C1 segment of cervical spinal cord (tissue), 14 donors: ENCODE measurements around the gene SPRR1B.
"Not testable (repeated sequence)": the region's sequence is repeated elsewhere in the genome, so short reads cannot be mapped to it uniquely, and the experiment has no call there.

Experiments
- DNase-seq, 14 donors: peaks; one replicate each; lab custom pipeline; 2025; lab: John Stamatoyannopoulos, UW

SPRR1B gene

GRCh38 chr1:153040950-153041631, 10.1 kb downstream of the SPRR1B start, which contains the start of gene SPRR2D:
Gene SPRR2D, minus strand, starts transcription at chr1:153041120. Its CDS starts 774 bp downstream, at chr1:153040346.
- DNase-seq: no peak

GRCh38 chr1:153049211-153049610, 18.2 kb downstream of the SPRR1B start:
- DNase-seq: no peak

DNA sequence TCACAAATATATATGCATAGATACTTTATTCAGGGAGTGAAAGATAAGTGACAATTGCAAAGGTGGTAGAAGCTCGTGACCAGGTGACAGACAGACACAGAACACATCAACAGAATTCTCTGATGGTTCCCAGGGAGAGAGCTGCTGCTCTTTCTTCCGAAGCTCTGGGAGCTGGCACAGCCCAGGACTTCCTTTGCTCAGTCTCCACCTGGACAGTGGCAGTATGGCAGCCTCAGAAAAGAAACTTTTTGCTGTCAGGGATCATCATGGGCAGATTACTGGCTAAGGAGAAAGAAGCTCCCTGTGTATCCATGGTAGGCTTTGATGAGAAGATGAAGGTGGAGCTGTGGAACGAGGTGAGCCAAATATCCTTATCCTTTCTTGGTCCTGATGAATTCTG, 25.1 kb downstream of the SPRR1B start:
- DNase-seq: not testable (repeated sequence)

- DNase-seq: no peak
Measured at GRCh38 chr1:153057375-153057774, 26.4 kb downstream of the SPRR1B start, which contains the start of gene SPRR2A. Gene SPRR2A, minus strand, starts transcription at chr1:153057512. Its CDS starts 777 bp downstream, at chr1:153056735.

DNA sequence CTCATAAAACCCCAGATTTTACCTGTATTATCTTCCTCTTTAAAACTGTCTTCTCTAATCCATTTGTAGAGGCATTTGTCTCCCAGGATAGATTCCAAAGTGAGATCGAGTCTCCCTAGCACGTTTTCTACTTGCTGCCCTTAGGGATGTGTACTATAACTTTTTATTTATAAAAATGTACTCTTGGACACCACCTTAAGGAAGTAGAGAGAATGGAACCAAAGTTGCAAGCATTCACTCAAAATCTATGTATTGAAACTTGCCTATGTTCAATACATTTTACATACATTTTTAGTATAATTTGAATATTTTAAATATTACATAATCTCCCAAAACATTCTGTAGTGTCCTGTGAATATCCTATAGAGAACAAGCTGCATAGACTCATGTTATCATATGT, 27.2 kb downstream of the SPRR1B start:
- no peak for DNase-seq

- DNase-seq: no peak
Measured at GRCh38 chr1:153058826-153059784, 28.1 kb downstream of the SPRR1B start.

DNA sequence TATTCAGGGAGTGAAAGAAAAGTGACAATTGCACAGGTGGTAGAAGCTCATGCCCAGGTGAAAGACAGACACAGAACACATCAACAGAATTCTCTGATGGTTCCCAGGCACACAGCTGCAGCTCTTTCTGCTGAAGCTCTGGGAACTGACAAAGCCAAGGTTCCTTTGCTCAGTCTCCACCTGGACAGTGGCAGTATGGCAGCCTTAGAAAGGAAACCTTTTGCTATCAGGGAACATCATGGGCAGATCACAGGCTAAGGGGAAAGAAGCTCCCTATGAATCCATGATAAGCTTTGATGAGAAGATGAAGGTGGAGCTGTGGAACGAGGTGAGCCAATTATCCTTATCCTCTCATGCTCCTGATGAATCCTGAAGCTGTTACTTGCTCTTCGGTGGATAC, 39.2 kb downstream of the SPRR1B start:
- DNase-seq: no peak

DNA sequence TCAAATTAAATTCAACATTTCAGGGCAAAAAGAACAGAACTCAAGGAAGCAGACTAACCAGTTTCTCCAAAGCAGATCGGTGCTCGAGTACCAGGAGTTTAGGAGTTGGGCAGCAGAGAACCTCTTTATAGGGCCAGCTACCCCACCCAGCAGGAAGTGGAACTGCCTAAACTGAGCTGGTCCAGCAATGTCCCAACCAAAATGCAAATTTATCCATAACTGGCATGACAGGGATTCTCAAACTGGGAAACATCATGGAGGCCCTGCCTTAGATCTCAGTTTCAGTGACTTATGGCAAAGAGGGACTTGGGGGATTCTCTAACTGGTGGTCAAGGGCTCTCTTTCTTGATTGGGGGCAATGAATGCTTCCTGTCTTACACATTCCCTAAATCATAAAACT, 40.5 kb downstream of the SPRR1B start, which contains the start of gene SPRR2B:
SPRR2B (minus strand) TSS at position 101 of the 400 bp plus-strand sequence. CDS start 772 bp downstream, outside the sequence.
- DNase-seq: no peak

GRCh38 chr1:153072806-153073726, 42.1 kb downstream of the SPRR1B start:
- no peak for DNase-seq

- DNase-seq: no peak
Measured at GRCh38 chr1:153081736-153082135, 50.7 kb downstream of the SPRR1B start.
